Gastroesophageal sphincter (tissue), 4 donors: Measurements from ENCODE around the gene ADGRG7. TPM values are rescaled to one million over a fixed set of nuclear protein-coding genes. Genes with fewer than 3 reads are reported as not detected.

ENCODE experiments used
- ATAC-seq: fragments of 150-250 bp; one replicate; pipeline ENCODE4 v1.9.1; 2016; ENCODE audit warnings: mild to moderate bottlenecking, moderate library complexity
- H3K27ac ChIP-seq, 4 donors: fragments of 200-600 bp; sonication (generic) in 3 of 4; 1 replicate in 3 of 4; 2 replicates in 1 of 4; pipeline ENCODE4 v1.5.1; 2016 to 2019
- H3K27me3 ChIP-seq: fragments of 200-600 bp; sonication (generic); one replicate; pipeline ENCODE4 v1.5.1; 2019
- H3K36me3 ChIP-seq, 2 donors: fragments of 200-600 bp; sonication (generic); one replicate each; pipeline ENCODE4 v1.5.1; 2019; ENCODE audit warnings: control low read depth in 1 of 2
- H3K4me1 ChIP-seq, 3 donors: fragments of 200-600 bp; sonication (generic); 1 replicate in 2 of 3; 2 replicates in 1 of 3; pipeline ENCODE4 v1.5.1; 2016 to 2019; ENCODE audit warnings: control low read depth in 2 of 3
- H3K4me3 ChIP-seq, 2 donors: fragments of 200-600 bp; sonication (generic); one replicate each; pipeline ENCODE4 v1.5.1; 2019; ENCODE audit warnings: mild to moderate bottlenecking in 1 of 2, moderate library complexity in 1 of 2
- H3K9me3 ChIP-seq, 3 donors: fragments of 200-600 bp; sonication (generic); one replicate each; pipeline ENCODE4 v1.5.1; 2017 to 2019; ENCODE audit warnings: control low read depth in 2 of 3
- CTCF ChIP-seq, 4 experiments: fragments of 200-600 bp in 2 of 4; fragments of 450-650 bp in 2 of 4; sonication (generic) in 1 of 4; IDR thresholded peaks; one replicate each; pipeline ENCODE4 v1.5.1; 2017 to 2019; ENCODE audit warnings: antibody characterized with exemption in 4 of 4, mild to moderate bottlenecking in 2 of 4, moderate library complexity in 2 of 4
- EP300 ChIP-seq: sonication (generic); formaldehyde crosslinking; IDR thresholded peaks from one replicate; pipeline ENCODE4 v1.6.1; 2017; ENCODE audit warnings: antibody characterized with exemption, mild to moderate bottlenecking
- POLR2A ChIP-seq, 2 donors: fragments of 450-650 bp; IDR thresholded peaks; one replicate each; pipeline ENCODE4 v1.6.1; 2017; ENCODE audit warnings: antibody characterized with exemption in 2 of 2, mild to moderate bottlenecking in 2 of 2, moderate library complexity in 1 of 2
- POLR2AphosphoS5 ChIP-seq: sonication (generic); formaldehyde crosslinking; IDR thresholded peaks from one replicate; pipeline ENCODE4 v1.6.1; 2017; ENCODE audit warnings: antibody characterized with exemption
- WGBS, 2 donors: methylation state at CpG; one replicate each; pipeline ENCODE4 v1.1.5; 2018; ENCODE audit warnings: low coverage in 1 of 2; 5-methylcytosine and 5-hydroxymethylcytosine counted together
- total RNA-seq, 4 donors: library from RNA; depleted of rRNA; stranded (reverse); fragments of >200 nt; gene quantifications; one replicate each; pipeline ENCODE4 v1.1.0, GENCODE V29; 2016

ADGRG7 gene
- total RNA-seq, 4 donors from 2014 or later: 0.13 TPM; not detected in 3

DNA sequence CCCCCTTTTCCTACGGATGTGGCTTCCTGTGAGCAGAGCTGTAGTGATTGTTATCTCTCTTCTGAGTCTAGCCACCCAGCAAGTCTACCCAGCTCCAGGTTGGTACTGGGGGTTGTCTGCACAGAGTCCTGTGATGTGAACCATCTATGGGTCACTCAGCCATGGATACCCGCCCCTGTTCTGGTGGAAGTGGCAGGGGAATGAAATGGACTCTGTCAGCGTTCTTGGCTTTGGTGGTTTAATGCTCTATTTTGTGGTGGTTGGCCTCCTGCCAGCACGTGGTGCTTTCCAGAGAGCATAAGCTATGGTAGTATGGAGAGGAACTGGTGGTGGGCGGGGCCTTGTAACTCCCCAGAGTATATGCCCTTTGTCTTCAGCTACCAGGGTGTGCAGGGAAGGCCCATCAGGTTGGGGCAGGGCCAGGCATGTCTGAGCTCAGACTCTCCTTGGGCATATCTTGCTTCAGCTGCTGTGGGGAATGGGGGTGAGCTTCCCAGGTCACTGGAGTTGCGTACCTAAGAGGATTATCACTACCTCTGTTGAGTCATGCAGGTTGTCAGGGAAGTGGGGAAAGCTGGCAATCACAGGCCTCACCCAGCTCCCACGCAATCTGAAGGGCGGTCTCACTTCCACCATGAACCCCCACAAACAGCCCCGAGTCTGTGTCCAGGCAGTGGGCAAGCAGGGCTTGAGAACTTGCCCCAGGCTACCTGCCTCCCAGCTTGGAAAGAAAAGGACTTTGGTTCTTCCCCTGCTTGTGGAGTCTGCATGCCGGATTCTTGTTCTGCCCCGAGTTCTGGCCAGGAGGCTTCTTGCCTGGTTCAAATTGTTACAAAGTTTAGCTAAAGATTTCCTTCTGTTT, 9.0 kb upstream of the ADGRG7 start:
- 57 to 100% methylated on average over 2 to 6 of the region's 11 CpGs for WGBS, 2 donors
- no peaks in the 10 kb centered on the region for H3K36me3 ChIP-seq
- TF ChIP-seq POLR2AphosphoS5: no peak
- no peak for TF ChIP-seq POLR2A (IDR thresholded peaks at IDR 0.05)
- TF ChIP-seq EP300: no peak
- no peak for TF ChIP-seq CTCF (IDR thresholded peaks at IDR 0.05)
- H3K27ac ChIP-seq: no peak overlapping the region
- no peaks in the 10 kb centered on the region for H3K27me3 ChIP-seq
- ATAC-seq: no peak
- no peak overlapping the region for H3K4me3 ChIP-seq
- no peaks in the 10 kb centered on the region for H3K9me3 ChIP-seq
- H3K4me1 ChIP-seq: peaks cover 0 to 10% (median 0%) of the 10 kb centered on the region in 3 donors

DNA sequence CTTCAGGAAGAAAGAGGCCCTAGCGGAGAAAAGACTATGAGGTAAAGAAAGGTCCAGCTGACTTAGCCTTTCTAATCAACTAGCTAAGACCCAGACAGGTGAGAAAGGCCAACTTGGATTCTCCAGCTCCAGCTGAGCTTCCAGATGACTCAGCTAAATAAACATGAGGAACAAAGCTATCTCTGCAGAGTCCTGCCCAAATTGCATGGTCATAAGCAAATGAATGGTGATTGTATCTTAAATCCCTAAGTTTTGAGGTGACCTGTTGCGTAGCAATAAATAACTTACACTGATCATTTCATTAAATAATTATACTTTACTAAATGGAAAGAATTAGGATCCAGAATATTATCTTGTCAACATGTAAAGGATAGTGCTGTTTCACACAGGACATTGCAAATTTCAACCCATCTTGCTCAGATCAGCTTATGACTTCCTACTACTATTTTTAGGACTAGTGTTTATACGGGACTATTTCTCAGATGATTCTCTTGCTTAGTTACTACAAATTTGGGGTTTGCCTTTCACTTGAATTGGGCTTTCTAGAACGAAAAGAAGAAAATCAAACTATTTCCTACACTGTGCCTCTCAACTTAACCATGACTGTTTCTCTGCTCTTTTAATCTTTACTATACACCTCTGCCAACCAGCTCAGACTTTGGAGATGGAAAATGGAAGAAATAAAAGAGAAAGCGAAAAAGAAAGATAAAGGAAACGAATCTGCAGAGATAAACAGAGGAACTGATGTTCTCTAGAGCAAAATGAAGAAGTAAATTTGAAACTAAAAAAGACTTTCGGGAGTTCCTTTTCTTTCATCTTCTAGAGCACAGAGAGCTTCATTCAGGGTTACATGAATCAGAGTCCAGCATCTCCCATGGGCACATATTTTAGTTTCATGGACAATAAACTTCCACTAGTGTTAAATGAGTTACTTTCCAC, 6.6 kb upstream of the ADGRG7 start:
- ATAC-seq: no peak
- H3K9me3 ChIP-seq: no peaks in the 10 kb centered on the region
- H3K4me1 ChIP-seq: peaks cover 0 to 10% (median 0%) of the 10 kb centered on the region in 3 donors
- TF ChIP-seq EP300 (no peak), CTCF (IDR thresholded peaks at IDR 0.05) (no peak), POLR2A (IDR thresholded peaks at IDR 0.05) (no peak), POLR2AphosphoS5 (no peak)
- H3K36me3 ChIP-seq: no peaks in the 10 kb centered on the region
- H3K27ac ChIP-seq: no peak overlapping the region
- no peaks in the 10 kb centered on the region for H3K27me3 ChIP-seq
- 46 to 56% methylated on average over 2 to 7 of the region's 7 CpGs for WGBS, 2 donors
- no peak overlapping the region for H3K4me3 ChIP-seq

DNA sequence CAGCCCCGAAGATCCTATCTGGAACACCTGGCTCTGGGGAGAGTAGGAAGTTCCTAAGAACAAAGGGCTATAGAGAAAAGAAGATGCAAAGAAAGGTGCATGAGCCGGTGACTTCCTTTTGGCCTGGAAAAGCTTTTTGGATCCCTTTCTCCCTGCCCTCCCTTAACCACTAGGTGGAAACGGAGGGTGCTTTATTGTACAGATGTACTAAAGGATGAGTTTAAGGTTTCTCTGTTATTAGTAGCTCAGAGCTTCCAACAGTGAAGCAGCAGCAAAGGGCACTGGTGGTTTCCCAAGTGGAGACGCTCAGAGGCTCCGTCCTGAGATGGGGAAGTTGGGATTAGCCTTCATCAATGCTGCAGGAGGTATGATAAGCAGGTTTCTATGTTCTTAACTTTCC, 5.9 kb upstream of the ADGRG7 start:
- Histone ChIP-seq H3K36me3 (no peaks in the 10 kb centered on the region), H3K4me3 (no peak overlapping the region), H3K27ac (no peak overlapping the region), H3K9me3 (no peaks in the 10 kb centered on the region), H3K27me3 (no peaks in the 10 kb centered on the region), H3K4me1 (peaks cover 0 to 10% (median 0%) of the 10 kb centered on the region in 3 donors)
- no peak for ATAC-seq
- no peak for TF ChIP-seq EP300
- no peak for TF ChIP-seq POLR2AphosphoS5
- TF ChIP-seq CTCF (IDR thresholded peaks at IDR 0.05): peak in 2 of 4 experiments; percentile 8 to 19
- no peak for TF ChIP-seq POLR2A (IDR thresholded peaks at IDR 0.05)
- WGBS, 2 donors: 44 to 46% methylated on average over 3 of the region's 5 CpGs

GRCh38 chr3:100605358-100605757, 4.0 kb upstream of the ADGRG7 start:
- no peak overlapping the region for H3K4me3 ChIP-seq
- no peak for TF ChIP-seq EP300
- no peak for TF ChIP-seq POLR2AphosphoS5
- no peak for TF ChIP-seq POLR2A (IDR thresholded peaks at IDR 0.05)
- no peak for TF ChIP-seq CTCF (IDR thresholded peaks at IDR 0.05)
- no peaks in the 10 kb centered on the region for H3K36me3 ChIP-seq
- no peak for ATAC-seq
- H3K4me1 ChIP-seq: peaks cover 0 to 10% (median 0%) of the 10 kb centered on the region in 3 donors
- no peaks in the 10 kb centered on the region for H3K9me3 ChIP-seq
- H3K27me3 ChIP-seq: no peaks in the 10 kb centered on the region
- 87 to 92% methylated on average over 6 of the region's 8 CpGs for WGBS, 2 donors
- H3K27ac ChIP-seq: no peak overlapping the region
